ENCODE measurements around the gene SLC16A10.
"Not testable (repeated sequence)": the region's sequence is repeated elsewhere in the genome, so short reads cannot be mapped to it uniquely, and the experiment has no call there.

SLC16A10 gene

DNA sequence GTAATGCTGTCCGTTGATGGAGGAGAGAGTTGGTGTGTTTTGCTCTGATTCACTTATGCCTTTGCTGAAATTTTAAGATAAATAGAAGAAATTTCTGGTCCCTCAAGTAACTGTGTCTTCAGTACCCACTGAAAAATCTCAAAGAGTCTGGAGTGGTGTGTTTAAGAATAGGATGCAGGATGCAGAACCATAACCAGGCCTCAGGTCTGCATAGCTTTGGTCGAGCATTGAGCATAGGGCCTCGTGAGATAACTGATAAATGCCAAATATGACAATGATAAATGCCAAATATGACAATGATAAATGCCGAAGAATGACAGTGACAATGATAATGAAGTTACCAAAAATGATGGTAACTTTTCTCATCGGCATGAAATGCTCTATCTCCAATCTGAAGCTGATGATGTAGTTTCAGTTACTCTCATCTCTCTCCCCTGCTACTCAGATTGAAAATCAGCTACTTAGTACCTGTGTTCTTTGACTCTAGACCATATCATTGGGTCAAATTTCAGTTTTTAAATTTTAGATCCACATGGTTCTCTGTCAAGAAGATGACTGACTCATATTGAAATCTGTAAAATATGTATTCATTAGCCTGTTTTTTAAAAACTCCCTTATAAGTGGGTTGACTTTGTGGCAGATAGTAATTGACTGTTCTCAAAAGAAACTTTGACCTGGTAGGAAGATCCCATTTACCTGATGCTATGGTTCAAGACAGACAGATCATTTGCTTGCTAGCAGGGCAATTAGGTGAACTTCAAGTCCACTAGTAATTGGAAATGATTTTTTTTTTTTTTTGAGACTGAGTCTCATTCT is 96.6 kb downstream of the SLC16A10 start:
- no peak for DNase-seq (ENCODE audit: low read depth)
- TF ChIP-seq, protein P1, sequence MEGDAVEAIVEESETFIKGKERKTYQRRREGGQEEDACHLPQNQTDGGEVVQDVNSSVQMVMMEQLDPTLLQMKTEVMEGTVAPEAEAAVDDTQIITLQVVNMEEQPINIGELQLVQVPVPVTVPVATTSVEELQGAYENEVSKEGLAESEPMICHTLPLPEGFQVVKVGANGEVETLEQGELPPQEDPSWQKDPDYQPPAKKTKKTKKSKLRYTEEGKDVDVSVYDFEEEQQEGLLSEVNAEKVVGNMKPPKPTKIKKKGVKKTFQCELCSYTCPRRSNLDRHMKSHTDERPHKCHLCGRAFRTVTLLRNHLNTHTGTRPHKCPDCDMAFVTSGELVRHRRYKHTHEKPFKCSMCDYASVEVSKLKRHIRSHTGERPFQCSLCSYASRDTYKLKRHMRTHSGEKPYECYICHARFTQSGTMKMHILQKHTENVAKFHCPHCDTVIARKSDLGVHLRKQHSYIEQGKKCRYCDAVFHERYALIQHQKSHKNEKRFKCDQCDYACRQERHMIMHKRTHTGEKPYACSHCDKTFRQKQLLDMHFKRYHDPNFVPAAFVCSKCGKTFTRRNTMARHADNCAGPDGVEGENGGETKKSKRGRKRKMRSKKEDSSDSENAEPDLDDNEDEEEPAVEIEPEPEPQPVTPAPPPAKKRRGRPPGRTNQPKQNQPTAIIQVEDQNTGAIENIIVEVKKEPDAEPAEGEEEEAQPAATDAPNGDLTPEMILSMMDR (conservative IDR thresholded peaks at IDR 0.05; ENCODE audit: control insufficient read depth, insufficient read depth, low read depth, low read length), result no peak

DNA sequence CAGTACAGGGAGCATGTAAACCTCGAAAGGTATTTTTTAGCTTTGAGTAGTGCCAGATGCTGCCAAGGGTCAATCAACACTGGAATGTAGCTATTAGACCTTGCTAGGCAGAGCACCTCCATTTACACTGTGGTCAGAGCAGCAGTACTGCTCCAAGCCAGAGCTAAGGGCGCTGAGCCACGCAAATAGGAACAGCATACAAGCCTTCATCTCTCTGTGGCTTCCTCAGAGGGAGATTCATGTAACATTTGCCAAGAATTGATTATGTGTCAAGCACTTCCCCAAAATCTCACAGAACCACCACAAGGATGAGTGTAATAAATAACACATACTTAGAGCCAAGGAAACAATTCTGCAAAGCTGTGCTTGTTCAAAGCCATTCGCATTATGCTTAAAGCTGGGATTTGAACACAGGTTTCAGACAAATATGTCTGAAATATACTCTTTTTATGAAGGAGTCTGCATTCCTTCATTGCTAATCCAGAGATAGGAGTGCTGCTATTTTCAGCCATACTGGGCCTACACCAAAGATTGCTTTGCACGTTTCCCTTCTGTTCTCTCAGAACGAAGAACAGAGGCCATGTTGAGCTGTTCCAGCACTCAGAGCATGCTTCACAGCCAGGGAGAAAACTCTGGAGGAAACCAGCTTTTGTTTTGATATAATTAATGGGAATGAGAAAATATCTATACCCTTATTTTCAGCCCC is 97.7 kb downstream of the SLC16A10 start:
- TF ChIP-seq, protein P1 (conservative IDR thresholded peaks at IDR 0.05; ENCODE audit: control insufficient read depth, insufficient read depth, low read depth, low read length), result no peak
- no peak for DNase-seq (ENCODE audit: low read depth)
- H3K4me3 ChIP-seq (ENCODE audit: control insufficient read depth, low read depth, low read length), result no peak overlapping the region

More for the DNA sequence above, 96.6 kb downstream of the SLC16A10 start:
- H3K4me3 ChIP-seq (ENCODE audit: control insufficient read depth, low read depth, low read length), result no peak overlapping the region

DNA sequence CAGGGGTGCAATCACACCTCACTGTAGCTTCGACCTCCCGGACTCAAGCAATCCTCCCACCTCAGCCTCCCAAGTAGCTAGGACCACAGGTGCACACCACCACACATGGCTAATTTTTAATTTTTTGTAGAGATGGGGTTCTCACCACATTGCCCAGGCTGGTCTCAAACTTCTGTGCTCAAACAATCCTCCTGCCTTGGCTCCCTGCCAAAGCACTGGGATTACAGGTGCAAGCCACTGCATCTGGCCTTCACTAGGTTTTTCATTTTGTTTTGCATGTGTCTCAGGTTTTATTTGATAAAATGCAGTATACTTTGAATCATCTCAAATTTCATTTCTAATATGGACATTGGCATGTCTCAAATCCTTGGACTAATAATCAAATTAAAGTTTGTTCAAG is 98.7 kb downstream of the SLC16A10 start:
- TF ChIP-seq, protein P1 (conservative IDR thresholded peaks at IDR 0.05; ENCODE audit: control insufficient read depth, insufficient read depth, low read depth, low read length), result no peak
- no peak overlapping the region for H3K4me3 ChIP-seq (ENCODE audit: control insufficient read depth, low read depth, low read length)
- DNase-seq (ENCODE audit: low read depth), result no peak

DNA sequence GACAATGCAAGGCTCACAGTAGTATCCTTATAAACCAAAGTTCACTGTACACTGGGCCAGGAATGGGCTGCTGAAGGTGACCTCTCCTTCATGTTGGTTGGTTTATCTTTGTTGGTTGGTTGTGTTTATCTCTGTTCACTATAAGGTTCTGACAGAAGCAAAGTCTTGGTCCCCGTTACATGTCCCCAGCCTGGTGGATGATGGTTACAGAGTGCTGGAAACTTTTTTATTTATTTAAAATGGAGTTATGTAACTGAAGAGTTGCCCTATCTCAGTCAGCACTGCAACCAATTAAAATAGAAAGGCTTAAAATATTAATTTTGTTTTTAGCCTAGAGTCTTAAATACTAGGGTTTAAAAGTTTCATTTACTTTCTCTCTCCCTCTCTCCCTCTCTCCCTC is 100.6 kb downstream of the SLC16A10 start:
- TF ChIP-seq, protein P1 (conservative IDR thresholded peaks at IDR 0.05; ENCODE audit: control insufficient read depth, insufficient read depth, low read depth, low read length), result no peak
- DNase-seq (ENCODE audit: low read depth), result no peak

DNA sequence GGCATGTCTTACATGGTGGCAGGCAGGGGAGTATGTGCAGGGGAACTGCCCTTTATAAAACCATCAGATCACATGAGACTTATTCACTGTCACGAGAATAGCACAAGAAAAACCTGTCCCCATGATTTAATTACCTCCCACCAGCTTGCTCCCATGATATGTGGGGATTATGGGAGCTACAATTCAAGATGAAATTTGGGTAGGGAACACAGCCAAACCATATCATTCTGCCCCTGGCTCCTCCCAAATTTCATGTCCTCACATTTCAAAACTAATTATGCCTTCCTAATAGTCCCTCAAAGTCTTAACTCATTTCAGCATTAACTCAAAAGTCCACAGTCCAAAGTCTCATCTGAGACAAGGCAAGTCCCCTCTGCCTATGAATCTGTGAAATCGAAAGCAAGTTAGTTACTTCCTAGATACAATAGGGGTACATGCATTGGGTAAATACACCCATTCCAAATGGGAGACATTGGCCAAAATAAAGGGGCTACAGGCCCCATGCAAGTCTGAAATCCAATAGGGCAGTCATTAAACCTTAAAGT is 102.4 kb downstream of the SLC16A10 start:
- DNase-seq (ENCODE audit: low read depth); H3K4me3 ChIP-seq (ENCODE audit: control insufficient read depth, low read depth, low read length): not testable (repeated sequence)

More for the DNA sequence above, 100.6 kb downstream of the SLC16A10 start:
- H3K4me3 ChIP-seq (ENCODE audit: control insufficient read depth, low read depth, low read length), result no peak overlapping the region

DNA sequence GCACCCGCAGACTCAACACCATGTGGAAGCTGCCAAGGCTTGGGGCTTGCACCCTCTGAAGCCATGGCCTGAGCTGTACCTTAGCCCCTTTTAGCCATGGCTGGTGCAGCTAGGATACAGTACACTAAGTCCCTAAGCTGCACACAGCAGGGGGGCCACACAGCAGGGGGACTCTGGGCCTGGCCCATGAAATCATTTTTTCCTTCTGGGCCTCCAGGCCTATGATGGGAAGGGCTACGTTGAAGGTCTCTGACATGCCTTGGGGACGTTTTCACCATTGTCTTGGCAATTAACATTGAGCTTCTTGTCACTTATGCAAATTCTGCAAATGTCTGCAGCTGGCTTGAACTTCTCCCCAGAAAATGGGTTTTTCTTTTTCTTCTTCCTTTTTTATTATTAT is 103.3 kb downstream of the SLC16A10 start:
- no peak overlapping the region for H3K4me3 ChIP-seq (ENCODE audit: control insufficient read depth, low read depth, low read length)
- TF ChIP-seq, protein P1 (conservative IDR thresholded peaks at IDR 0.05; ENCODE audit: control insufficient read depth, insufficient read depth, low read depth, low read length), result no peak
- DNase-seq (ENCODE audit: low read depth), result no peak

DNA sequence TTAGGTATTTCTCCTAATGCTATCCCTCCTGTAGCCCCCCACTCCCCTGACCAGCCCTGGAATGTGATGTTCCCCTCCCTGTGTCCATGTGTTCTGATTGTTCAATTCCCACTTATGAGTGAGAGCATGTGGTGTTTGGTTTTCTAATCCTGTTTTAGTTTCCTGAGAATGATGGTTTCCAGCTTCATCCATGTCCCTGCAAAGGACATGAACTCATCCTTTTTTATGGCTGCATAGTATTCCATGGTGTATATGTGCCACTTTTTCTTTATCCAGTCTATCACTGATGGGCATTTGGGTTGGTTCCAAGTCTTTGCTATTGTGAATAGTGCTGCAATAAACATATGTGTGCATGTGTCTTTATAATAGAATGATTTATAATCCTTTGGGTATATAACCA is 103.8 kb downstream of the SLC16A10 start:
- DNase-seq (ENCODE audit: low read depth), result not testable (repeated sequence)

More for the DNA sequence above, 103.8 kb downstream of the SLC16A10 start:
- H3K4me3 ChIP-seq (ENCODE audit: control insufficient read depth, low read depth, low read length), result not testable (repeated sequence)
